Dendritic cell treated with granulocyte-macrophage colony-stimulating factor and Interleukin-4, amounts not matched to agents 40 ng/mL and 50 ng/mL, for 4 days (primary cell): ENCODE data around the gene AIPL1.

ENCODE experiments used
- H3K27ac Mint-ChIP-seq: one replicate; pipeline ENCODE4 v1.8.0; 2022; ENCODE audit warnings: mild to moderate bottlenecking, mixed read lengths
- H3K27me3 Mint-ChIP-seq: one replicate; pipeline ENCODE4 v1.8.0; 2022; ENCODE audit warnings: mild to moderate bottlenecking, mixed read lengths
- H3K36me3 Mint-ChIP-seq: one replicate; pipeline ENCODE4 v1.8.0; 2022; ENCODE audit warnings: low read depth, mixed read lengths
- H3K4me1 Mint-ChIP-seq: one replicate; pipeline ENCODE4 v1.8.0; 2022; ENCODE audit warnings: low read depth, mixed read lengths
- H3K4me3 Mint-ChIP-seq: one replicate; pipeline ENCODE4 v1.8.0; 2022; ENCODE audit warnings: mild to moderate bottlenecking, moderate library complexity, mixed read lengths
- H3K9me3 Mint-ChIP-seq: one replicate; pipeline ENCODE4 v1.8.0; 2022; ENCODE audit warnings: mixed read lengths
- intact Hi-C: fragments of 100-400 bp; cut with micrococcal nuclease; formaldehyde crosslinking; loops from one replicate; pipeline ENCODE4 v1.15.0; 2022

The AIPL1 gene

DNA sequence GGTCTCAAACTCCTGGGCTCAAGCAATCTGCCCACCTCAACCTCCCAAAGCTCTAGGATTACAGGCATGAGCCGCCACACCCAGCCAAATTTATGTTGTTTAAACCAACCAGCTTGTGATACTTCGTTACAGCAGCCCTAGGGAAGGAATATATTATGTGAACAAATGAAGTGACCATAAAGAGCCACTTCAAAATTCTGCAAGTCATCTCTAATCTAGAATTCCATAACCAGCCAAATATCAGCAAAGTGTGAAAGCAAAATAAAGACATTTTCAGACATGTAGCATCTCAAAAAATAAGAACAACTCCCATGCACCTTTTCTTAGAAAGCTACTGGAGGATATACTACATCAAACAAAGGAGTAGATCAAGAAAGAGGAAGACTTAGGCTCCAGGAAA, 36.0 kb downstream of the AIPL1 start:
- Mint-ChIP-seq H3K27me3 (peaks cover 10% of the 10 kb centered on the region), H3K4me3 (no peak overlapping the region), H3K4me1 (no peaks in the 10 kb centered on the region), H3K36me3 (no peaks in the 10 kb centered on the region), H3K9me3 (peaks cover 7% of the 10 kb centered on the region), H3K27ac (no peak overlapping the region)
- intact Hi-C loops, result no loop called here

DNA sequence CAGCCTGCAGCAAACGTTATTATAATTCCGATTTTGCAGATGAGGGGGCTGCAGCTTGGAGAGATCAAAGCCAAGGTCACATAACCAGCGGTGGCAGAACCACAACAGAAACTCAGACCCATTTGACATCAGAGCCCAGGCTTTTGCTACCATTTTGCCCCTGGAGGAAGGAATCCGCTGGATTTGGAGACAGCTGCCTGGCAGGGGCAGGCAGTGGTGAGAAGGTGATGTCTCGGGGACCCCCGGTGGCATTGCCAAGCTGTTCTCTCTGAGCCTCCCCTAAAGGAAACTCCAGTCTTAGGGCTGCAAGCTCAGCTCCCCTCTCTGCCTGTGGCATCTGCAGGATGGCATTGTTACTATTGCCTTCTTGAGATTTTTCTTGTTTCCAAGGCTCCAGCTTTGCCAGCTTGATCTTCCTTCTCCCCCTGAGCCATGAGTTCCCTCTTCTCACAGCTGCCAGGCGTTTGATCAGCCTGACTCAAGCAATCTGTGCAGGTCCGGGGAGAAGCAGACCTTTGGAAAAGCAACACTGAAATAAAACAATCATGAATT, 40.8 kb downstream of the AIPL1 start:
- intact Hi-C loops, result no loop called here
- H3K36me3 Mint-ChIP-seq, result no peaks in the 10 kb centered on the region
- no peaks in the 10 kb centered on the region for H3K4me1 Mint-ChIP-seq
- no peak overlapping the region for H3K27ac Mint-ChIP-seq
- peaks cover 5% of the 10 kb centered on the region for H3K27me3 Mint-ChIP-seq
- no peak overlapping the region for H3K4me3 Mint-ChIP-seq
- peaks cover 4% of the 10 kb centered on the region for H3K9me3 Mint-ChIP-seq

DNA sequence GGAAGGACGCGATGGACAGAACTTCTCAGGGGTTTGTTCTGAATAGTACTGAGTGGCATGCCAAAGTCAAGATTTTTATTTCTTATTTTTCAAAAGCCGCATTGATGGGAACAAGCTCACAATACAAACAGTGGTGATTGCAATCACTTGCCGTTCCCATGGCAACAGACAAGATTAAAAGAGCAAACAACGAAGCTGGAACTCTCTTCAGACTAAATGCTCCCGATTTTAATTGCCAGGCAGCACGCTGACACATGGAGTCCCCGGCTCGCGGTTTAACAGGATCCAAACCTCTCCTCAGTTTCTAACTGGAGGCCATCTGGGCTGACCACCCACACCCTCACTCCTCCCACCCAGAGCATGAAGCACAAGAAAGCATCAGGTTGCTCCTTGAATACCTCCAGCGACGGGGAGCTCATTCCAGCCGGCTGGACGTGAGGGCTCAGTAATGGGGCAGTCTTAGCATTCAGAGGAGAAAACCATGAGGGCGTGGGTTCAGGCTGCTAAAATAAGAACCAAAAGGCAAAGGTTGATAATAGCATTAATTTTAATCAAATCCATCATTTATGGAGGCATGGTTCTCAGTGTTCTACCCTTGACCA, 41.5 kb downstream of the AIPL1 start:
- no peak overlapping the region for H3K27ac Mint-ChIP-seq
- H3K9me3 Mint-ChIP-seq, result no peaks in the 10 kb centered on the region
- H3K4me3 Mint-ChIP-seq, result no peak overlapping the region
- no peaks in the 10 kb centered on the region for H3K4me1 Mint-ChIP-seq
- H3K36me3 Mint-ChIP-seq, result no peaks in the 10 kb centered on the region
- H3K27me3 Mint-ChIP-seq, result peaks cover 5% of the 10 kb centered on the region
- intact Hi-C loops, result no loop called here

DNA sequence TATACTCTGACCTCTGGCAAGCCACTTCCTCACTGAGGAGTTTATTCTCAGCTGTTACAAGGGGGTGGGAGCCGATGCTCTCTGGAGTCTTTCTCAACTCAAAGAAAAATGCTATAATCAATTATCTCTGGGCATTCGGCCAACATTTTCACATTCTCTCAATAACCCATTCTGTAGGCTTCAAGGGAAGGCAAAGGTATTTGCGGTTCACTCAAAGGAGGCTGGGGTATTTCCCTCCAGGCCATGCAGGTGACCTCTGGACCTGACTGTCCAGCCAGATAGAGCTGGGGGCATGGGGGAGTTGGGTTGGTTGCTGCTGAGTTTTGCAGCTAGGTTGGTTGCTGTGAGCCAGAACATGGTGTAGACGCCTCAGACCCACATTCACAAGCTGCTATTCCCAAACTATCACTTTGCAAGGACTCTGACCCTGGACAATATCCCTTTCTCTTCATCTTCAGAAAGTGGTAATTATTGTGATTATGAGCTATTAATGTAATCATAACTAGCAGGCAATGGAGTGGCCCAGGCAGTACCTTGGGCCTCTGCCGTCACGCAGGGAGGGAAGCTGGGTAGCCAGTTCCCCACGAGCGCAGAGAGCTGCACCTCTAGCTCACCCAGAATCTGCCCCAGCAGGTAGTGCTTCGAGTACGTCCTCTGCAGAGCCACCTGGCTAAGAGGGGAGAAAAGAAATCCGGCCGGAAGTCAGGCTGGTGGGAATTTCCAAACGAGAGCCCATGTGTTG, 42.1 kb downstream of the AIPL1 start:
- Mint-ChIP-seq H3K27me3 (peaks cover 5% of the 10 kb centered on the region), H3K4me1 (no peaks in the 10 kb centered on the region), H3K27ac (no peak overlapping the region), H3K36me3 (no peaks in the 10 kb centered on the region), H3K9me3 (no peaks in the 10 kb centered on the region), H3K4me3 (no peak overlapping the region)
- intact Hi-C loops, result no loop called here

DNA sequence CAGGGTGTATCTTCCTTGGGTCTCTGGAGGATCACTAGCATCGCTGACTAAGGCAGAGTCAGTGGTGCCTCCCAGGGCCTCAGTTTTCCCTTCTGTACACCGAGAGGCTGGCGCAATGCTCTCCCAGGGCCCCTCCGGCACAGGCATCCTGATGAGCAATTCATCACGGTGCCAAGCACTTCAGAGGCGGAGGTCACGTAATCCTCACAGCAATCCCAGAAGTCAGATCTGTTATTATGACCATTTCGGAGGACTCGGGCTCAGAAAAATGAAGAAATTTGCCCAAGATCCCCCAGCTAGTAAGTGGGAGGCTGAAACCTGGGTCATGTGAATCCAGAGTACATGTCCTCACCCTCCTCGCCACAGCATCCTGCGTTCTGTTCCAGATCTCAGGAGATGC, 46.5 kb downstream of the AIPL1 start:
- Mint-ChIP-seq H3K36me3 (no peaks in the 10 kb centered on the region), H3K27me3 (peaks cover 3% of the 10 kb centered on the region), H3K27ac (no peak overlapping the region), H3K4me1 (no peaks in the 10 kb centered on the region), H3K9me3 (no peaks in the 10 kb centered on the region), H3K4me3 (no peak overlapping the region)
- intact Hi-C loops, result no loop called here

DNA sequence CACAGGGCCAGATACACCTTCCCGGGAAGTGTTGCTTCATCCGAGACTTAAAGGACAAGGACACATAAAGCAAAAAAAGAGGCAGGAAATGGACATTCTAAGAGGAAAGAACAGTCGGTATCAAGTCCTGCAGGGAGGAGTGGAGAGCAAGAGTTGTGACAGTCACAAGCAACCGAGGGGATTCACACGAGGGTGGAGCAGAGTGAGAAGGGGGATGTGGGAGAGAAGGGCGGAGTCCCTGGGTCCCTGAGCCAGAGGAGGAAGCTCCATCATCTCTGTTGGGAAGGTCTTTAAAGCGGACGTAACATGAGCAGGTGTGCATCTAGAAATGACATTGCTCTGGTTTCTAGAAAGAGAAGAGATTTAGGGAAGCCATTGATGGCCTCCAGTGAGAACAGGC, 47.1 kb downstream of the AIPL1 start:
- intact Hi-C loops, result no loop called here
- H3K4me3 Mint-ChIP-seq, result no peak overlapping the region
- peaks cover 3% of the 10 kb centered on the region for H3K27me3 Mint-ChIP-seq
- no peaks in the 10 kb centered on the region for H3K4me1 Mint-ChIP-seq
- no peaks in the 10 kb centered on the region for H3K36me3 Mint-ChIP-seq
- H3K27ac Mint-ChIP-seq, result no peak overlapping the region
- no peaks in the 10 kb centered on the region for H3K9me3 Mint-ChIP-seq

DNA sequence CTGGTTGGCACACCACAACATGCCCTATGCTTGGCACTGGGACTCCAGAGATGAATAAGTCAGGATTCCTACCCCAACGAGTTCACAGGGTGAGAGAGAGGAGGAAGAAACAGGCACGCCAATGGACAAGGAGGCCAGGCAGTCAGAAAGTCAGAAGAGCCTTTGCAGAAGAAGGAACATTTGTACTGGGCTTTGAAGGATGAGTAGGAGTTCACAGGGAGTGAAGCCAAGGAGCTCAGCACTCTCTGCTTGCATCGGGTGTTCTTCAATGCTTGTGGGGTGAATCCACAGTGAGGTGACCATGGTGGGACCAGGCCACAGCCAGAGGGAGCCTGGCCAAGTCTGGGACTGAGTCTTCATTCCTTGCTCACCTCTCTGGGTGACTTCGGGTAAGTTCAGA, 47.5 kb downstream of the AIPL1 start:
- peaks cover 3% of the 10 kb centered on the region for H3K27me3 Mint-ChIP-seq
- H3K27ac Mint-ChIP-seq, result no peak overlapping the region
- H3K4me1 Mint-ChIP-seq, result no peaks in the 10 kb centered on the region
- no peaks in the 10 kb centered on the region for H3K9me3 Mint-ChIP-seq
- no peak overlapping the region for H3K4me3 Mint-ChIP-seq
- intact Hi-C loops, result no loop called here
- no peaks in the 10 kb centered on the region for H3K36me3 Mint-ChIP-seq

DNA sequence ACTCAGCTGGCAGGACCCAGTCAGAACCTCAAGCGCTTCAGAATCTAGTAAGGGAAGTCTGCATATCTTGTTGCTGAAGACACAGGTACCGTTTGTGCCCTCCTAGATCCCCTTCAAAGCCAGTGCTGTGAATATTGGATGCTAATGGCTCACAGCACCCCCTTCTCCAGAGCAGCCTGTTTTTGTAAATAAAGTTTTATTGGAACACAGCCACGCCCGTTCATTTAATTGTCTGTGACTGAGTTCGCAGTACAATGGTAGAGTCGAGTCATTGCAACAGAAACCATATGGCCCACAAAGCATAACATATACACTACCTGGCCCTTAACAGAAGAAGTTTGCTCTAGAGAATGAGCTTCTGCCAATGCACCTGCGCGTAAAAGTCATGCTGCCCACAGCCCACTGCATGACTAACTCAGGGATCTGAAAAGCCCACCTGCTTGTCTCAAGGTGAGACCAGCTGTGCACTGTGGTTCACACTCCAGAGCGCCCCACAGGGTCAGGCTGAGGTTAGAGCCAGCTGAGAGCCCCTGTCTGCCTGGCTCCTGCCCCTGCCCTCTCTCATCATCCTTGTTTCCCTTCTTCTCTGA, 48.8 kb downstream of the AIPL1 start:
- no peaks in the 10 kb centered on the region for H3K4me1 Mint-ChIP-seq
- no peaks in the 10 kb centered on the region for H3K9me3 Mint-ChIP-seq
- H3K36me3 Mint-ChIP-seq, result no peaks in the 10 kb centered on the region
- H3K27ac Mint-ChIP-seq, result no peak overlapping the region
- intact Hi-C loops, result no loop called here
- H3K27me3 Mint-ChIP-seq, result peaks cover 6% of the 10 kb centered on the region
- no peak overlapping the region for H3K4me3 Mint-ChIP-seq

DNA sequence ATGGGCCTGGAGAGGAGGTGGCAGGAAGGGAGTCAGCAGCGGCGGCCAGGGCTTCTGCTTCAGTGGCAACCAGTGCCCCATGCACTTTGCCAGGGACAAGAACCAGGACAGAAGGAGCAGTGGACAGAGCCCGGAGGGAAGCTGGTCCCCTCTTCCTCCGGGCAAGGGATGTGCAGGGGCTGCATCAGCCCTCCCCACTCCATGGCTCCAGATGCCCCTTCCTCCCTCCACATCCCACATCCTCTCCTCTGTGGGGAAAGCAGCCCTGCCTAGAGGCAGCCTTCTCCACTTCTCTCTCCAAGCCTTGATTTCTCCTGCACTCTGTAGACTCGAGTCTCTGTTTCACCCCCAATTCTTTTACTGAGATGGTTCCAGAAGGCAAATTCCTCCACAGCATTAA, 50.4 kb downstream of the AIPL1 start:
- intact Hi-C loops, result no loop called here
- Mint-ChIP-seq H3K36me3 (no peaks in the 10 kb centered on the region), H3K27me3 (peaks cover 6% of the 10 kb centered on the region), H3K4me1 (no peaks in the 10 kb centered on the region), H3K27ac (no peak overlapping the region), H3K4me3 (no peak overlapping the region), H3K9me3 (no peaks in the 10 kb centered on the region)

DNA sequence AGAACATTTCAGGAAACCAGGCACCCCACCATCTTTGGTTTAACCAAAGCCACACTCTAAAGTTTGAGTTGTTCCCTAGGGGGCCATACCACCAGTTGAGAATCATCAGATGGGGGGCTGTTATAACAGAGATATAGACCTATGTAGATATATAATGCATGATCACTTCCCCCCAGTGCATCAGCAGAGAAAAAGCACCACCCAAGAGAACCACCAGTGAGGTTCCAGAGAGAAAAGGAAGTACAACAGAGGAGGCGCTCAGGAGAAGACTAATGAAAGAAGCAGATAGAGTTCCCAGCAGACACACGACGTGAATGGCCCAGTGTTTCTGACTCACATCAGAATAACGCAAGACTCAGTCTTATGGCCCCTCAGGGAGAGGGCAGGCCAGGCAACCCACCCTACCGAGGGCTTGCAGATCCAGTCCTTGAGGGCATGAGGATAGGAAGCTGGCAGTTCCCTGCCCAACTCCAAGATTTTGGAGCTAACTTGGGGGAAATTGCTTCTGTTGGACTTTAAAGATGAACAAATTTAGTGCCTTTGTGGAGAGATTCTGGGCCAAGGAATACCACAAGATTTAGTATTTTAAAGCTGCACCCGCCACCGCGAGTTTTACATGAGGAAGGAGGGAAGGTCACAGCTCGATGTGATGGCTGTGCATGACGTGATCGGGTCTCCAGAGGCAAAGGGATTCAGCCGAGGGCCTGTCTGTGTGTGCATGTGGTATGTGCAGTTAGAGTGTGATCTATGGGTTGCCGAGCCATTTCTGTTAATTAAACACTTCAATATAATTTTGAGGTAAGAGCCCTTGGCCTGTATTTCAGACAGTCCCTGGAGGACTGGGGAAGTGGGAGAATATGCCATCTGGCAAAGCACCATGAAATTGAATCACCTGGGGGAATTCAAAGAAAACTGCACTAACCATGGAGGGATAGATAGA, 53.1 kb downstream of the AIPL1 start:
- H3K4me1 Mint-ChIP-seq, result no peaks in the 10 kb centered on the region
- H3K9me3 Mint-ChIP-seq, result peaks cover 9% of the 10 kb centered on the region
- no peak overlapping the region for H3K4me3 Mint-ChIP-seq
- intact Hi-C loops, result no loop called here
- H3K36me3 Mint-ChIP-seq, result no peaks in the 10 kb centered on the region
- peaks cover 16% of the 10 kb centered on the region for H3K27me3 Mint-ChIP-seq
- no peak overlapping the region for H3K27ac Mint-ChIP-seq

DNA sequence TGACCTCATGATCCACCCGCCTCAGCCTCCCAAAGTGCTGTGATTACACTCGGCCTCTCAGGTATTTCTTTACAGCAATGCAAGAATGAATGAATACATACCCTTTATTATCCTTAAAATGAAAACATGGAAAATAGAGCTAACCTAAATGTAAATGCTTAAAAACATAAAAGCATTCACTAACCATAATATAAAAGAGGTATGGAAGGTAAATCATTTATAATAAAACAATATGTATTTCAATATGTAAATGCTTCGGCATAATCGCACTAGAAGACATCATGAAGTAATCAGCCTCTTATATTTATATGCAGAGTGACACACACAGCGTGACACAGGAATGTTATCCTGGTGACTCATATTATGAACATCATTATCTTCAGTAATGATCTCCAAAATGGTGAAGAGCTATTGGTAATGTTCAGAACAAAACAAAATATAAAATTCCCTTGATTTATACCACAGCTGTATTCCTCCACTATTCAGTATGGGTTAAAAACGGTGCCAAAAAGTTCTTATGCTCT, 53.9 kb downstream of the AIPL1 start:
- intact Hi-C loops, result no loop called here
- H3K27ac Mint-ChIP-seq, result no peak overlapping the region
- peaks cover 18% of the 10 kb centered on the region for H3K27me3 Mint-ChIP-seq
- H3K4me3 Mint-ChIP-seq, result no peak overlapping the region
- peaks cover 9% of the 10 kb centered on the region for H3K9me3 Mint-ChIP-seq
- no peaks in the 10 kb centered on the region for H3K36me3 Mint-ChIP-seq
- no peaks in the 10 kb centered on the region for H3K4me1 Mint-ChIP-seq

DNA sequence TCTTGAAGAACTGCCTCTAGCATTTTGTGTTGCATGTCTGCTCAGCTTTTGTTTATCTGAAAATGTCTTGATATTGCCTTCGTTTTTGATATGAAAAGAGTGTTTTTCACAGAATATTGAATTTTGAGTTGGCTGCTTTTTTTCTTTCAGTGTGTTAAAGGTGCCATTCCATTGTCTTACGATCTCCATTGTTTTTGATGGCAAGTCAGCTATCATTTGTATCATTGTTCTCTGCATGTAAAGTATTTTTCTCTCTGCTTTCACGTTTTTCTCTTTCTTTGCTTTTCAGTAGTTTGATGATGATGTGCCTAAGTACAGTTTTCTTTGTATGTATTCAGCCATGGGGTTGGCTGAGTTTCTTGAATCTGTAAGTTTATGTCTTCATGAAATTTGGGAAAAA, 57.0 kb downstream of the AIPL1 start:
- Mint-ChIP-seq H3K4me3 (no peak overlapping the region), H3K9me3 (peaks cover 9% of the 10 kb centered on the region), H3K36me3 (no peaks in the 10 kb centered on the region), H3K4me1 (no peaks in the 10 kb centered on the region), H3K27ac (no peak overlapping the region), H3K27me3 (peaks cover 26% of the 10 kb centered on the region)
- intact Hi-C loops, result no loop called here

DNA sequence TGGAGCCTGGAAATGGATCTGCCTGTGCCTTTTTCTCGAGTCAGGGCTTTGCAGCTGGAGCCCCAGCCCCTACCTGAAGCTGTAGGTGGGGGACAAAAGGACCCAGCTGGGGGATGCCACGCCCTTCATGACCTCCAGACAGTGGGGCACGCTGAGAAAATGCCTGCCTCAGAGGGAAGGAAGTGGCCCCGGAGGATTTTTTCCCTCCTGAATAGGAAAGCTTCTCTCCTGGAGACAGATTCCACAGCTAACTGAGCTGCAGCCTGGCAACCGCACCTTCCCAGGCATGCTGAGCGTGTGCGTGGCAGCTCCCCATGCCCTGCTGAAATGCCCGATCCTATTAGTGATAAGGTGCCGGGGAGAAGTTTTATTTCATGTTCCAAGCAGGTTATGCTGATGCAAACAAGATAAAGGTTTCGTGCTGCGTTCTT, 58.0 kb downstream of the AIPL1 start:
- intact Hi-C loops, result no loop called here

More for the DNA sequence above, 58.0 kb downstream of the AIPL1 start:
- Mint-ChIP-seq H3K36me3 (no peaks in the 10 kb centered on the region), H3K9me3 (peaks cover 9% of the 10 kb centered on the region), H3K27ac (no peak overlapping the region), H3K4me1 (no peaks in the 10 kb centered on the region), H3K4me3 (no peak overlapping the region), H3K27me3 (peaks cover 26% of the 10 kb centered on the region)
